Activated T-helper 17 cell treated with anti-CD3 and anti-CD28 coated beads, Interleukin-2, amount 50 U/mL, for 72 hours (primary cell): ENCODE measurements around the gene RSU1. TPM values are rescaled to one million over a fixed set of nuclear protein-coding genes. Genes with fewer than 3 reads are reported as not detected.
"Not testable (repeated sequence)": the region's sequence is repeated elsewhere in the genome, so short reads cannot be mapped to it uniquely, and the experiment has no call there.

Experiments used
- ATAC-seq: fragments of 150-1000 bp; cut with Tn5 transposase; replicated peaks from 2 replicates; pipeline ENCODE4 v1.10.0; 2021; ENCODE audit warnings: mild to moderate bottlenecking, moderate library complexity
- H3K27ac Mint-ChIP-seq: one replicate; pipeline ENCODE4 v1.8.0; 2022; ENCODE audit warnings: mixed read lengths
- H3K27me3 Mint-ChIP-seq: one replicate; pipeline ENCODE4 v1.8.0; 2022; ENCODE audit warnings: mixed read lengths
- H3K36me3 Mint-ChIP-seq: one replicate; pipeline ENCODE4 v1.8.0; 2022; ENCODE audit warnings: low read depth, mild to moderate bottlenecking, mixed read lengths
- H3K4me1 Mint-ChIP-seq: one replicate; pipeline ENCODE4 v1.8.0; 2022; ENCODE audit warnings: mixed read lengths
- H3K4me3 Mint-ChIP-seq: one replicate; pipeline ENCODE4 v1.8.0; 2022; ENCODE audit warnings: mild to moderate bottlenecking, mixed read lengths
- H3K9me3 Mint-ChIP-seq: one replicate; pipeline ENCODE4 v1.8.0; 2022; ENCODE audit warnings: mixed read lengths
- total RNA-seq, 2 donors: library from RNA; stranded (reverse); gene quantifications; one replicate each; pipeline ENCODE4 v1.2.3, GENCODE V29; 2022

The RSU1 gene
- total RNA-seq, 2 donors from 2014 or later, result 56.1 to 87.8 TPM

DNA sequence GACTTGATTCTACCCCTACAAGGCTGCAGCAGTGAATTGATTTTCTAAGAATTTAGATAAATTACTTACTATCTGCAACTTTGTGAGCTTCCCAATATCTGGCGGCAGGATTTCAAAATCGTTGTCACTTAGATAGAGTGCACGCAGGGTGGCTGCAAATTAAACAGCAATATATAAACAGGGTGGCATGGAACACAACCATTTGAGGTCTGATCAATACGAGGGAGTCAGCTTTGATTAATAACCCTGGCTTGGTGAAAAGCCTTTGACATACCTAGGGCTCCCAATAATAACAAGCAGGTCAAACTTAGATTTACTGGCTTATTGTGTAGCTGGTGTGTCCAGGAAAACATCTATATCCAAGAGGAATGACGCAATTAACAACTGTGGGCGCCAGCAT lies 64.4 kb downstream of the RSU1 start:
- H3K4me3 Mint-ChIP-seq, H3K9me3 Mint-ChIP-seq, H3K4me1 Mint-ChIP-seq, H3K27me3 Mint-ChIP-seq, ATAC-seq: not testable (repeated sequence)
- Mint-ChIP-seq H3K36me3 (peaks cover 87% of the 10 kb centered on the region), H3K27ac (peak overlapping the region; percentile 46)

DNA sequence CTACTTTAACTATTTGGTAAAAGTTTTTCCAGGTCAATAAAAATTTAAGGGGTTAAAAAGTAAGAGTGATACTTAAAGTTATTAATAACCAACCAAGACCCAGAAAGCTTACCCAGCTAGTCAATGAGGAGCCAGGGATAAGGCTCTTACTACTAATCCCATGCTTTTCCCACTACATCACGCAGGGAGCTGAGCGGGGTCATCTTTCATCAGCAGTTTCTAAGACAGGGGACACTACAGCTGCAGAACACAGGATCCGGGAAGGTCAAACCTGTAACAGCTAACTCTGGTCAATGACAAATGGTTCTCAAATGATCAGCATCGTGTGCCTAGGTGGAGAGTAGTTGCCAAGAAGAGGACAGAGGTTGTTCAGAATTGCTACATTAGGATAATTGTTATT lies 65.1 kb downstream of the RSU1 start:
- no peaks in the 10 kb centered on the region for H3K9me3 Mint-ChIP-seq
- H3K4me1 Mint-ChIP-seq, result peaks cover 6% of the 10 kb centered on the region
- H3K27ac Mint-ChIP-seq, result no peak overlapping the region
- no peak overlapping the region for H3K4me3 Mint-ChIP-seq
- no peak for ATAC-seq
- no peaks in the 10 kb centered on the region for H3K27me3 Mint-ChIP-seq
- H3K36me3 Mint-ChIP-seq, result peaks cover 80% of the 10 kb centered on the region

DNA sequence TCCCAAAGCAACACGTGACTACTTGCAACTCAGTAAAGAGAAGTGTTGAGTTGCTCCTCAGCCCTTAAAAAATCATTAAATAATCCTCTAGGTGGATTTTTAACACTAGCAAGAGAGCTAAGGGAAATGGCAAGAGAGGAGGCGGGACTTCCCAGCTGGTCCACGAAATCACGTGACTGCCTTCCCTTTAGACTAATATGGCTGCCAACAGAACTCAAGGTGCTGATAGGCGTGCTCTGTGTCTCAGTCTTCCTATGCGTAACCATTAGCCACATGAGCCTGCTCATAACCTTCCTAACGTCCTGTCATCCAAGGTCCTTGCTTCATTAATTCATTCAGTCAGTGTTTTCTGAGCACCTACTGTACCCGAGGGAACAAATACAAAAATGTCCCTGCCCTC lies 66.0 kb downstream of the RSU1 start:
- no peak for ATAC-seq
- Mint-ChIP-seq H3K27ac (no peak overlapping the region), H3K36me3 (peaks cover 74% of the 10 kb centered on the region), H3K27me3 (no peaks in the 10 kb centered on the region), H3K9me3 (no peaks in the 10 kb centered on the region), H3K4me3 (no peak overlapping the region), H3K4me1 (no peaks in the 10 kb centered on the region)

DNA sequence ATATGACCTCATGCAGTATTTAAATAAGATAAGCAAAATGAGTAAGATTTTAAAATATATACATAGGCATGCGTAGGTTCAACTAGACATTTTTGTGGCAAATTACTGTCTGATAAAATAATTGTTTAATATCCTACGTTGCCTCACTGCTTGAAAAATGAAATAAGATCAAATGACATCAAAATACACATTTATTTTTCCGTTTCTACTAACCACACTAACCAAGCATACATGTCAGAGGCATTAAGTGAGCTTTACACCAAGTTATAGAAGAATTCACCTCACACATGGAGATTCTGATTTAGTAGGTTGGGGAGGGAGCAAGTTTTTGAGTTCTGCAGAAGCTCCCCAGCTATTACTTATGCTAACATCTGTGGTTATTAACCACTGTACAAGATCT lies 66.8 kb downstream of the RSU1 start:
- Mint-ChIP-seq H3K27me3 (no peaks in the 10 kb centered on the region), H3K4me1 (no peaks in the 10 kb centered on the region)

DNA sequence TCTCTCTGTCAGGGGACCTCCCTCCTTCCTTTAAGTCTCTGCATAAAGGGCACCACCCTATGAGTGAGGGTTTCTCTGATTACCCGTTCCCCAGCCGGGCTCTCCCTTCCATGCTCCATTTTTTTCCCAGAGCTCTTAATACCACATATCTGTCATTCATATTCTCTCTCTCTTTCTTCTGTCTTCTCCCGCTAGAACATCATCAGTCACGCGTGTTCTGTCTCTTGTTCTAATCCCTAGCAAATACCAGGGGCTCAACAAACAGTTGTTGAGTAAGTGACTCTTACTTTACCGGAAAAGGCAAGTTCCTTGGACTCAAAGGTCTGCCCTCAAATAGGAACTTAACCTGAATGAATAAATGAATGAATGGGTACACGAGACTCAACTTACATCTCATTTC lies 68.5 kb downstream of the RSU1 start:
- Mint-ChIP-seq H3K4me1 (no peaks in the 10 kb centered on the region), H3K27me3 (no peaks in the 10 kb centered on the region), H3K27ac (peak overlapping the region; percentile 2), H3K4me3 (no peak overlapping the region), H3K36me3 (peaks cover 69% of the 10 kb centered on the region), H3K9me3 (no peaks in the 10 kb centered on the region)
- no peak for ATAC-seq

More for the DNA sequence above, 66.8 kb downstream of the RSU1 start:
- Mint-ChIP-seq H3K4me3 (no peak overlapping the region), H3K36me3 (peaks cover 67% of the 10 kb centered on the region), H3K27ac (no peak overlapping the region), H3K9me3 (no peaks in the 10 kb centered on the region)
- no peak for ATAC-seq

DNA sequence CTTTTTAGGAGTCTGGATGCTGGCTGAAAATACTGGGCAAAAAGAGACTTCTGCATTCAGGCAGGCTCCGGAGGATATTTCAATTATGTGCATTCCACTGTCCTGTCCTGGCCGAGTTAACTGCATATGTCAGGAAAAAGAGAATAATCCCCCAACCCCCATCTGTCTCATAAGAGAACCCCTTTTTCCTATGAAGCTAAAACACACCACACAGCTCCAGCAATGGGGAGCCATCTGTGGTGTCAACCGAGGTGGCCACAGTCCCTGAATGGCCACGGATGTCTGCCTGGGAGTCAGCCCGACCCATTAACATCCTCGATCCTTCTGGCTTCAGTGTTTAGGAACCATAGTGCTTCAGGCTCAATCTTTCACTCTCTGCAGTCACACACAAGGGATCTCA lies 70.4 kb downstream of the RSU1 start:
- no peak for ATAC-seq
- Mint-ChIP-seq H3K4me1 (no peaks in the 10 kb centered on the region), H3K4me3 (no peak overlapping the region), H3K27ac (no peak overlapping the region), H3K36me3 (peaks cover 57% of the 10 kb centered on the region), H3K27me3 (no peaks in the 10 kb centered on the region), H3K9me3 (no peaks in the 10 kb centered on the region)

DNA sequence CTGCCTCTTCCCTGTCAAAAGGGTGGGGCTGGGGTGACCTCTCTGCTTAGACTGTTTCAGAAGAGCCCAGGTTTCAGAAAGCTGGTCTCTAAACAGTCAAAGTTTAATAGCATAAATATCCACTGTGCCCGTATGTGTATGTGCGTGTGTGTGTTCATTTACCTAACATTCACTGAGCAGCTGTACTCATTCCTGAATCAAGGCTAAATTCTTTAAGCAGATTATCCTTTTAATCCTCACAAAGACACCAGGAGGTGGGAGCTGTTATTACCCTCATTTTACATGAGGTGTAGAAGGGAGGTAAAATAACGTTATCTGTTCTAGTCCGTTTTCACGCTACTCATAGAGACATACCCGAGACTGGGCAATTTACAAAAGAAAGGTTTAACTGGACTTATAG lies 72.2 kb downstream of the RSU1 start:
- Mint-ChIP-seq H3K27me3 (no peaks in the 10 kb centered on the region), H3K4me3 (no peak overlapping the region), H3K36me3 (peaks cover 54% of the 10 kb centered on the region), H3K27ac (peak overlapping the region; percentile 20), H3K4me1 (no peaks in the 10 kb centered on the region), H3K9me3 (no peaks in the 10 kb centered on the region)
- ATAC-seq, result no peak

DNA sequence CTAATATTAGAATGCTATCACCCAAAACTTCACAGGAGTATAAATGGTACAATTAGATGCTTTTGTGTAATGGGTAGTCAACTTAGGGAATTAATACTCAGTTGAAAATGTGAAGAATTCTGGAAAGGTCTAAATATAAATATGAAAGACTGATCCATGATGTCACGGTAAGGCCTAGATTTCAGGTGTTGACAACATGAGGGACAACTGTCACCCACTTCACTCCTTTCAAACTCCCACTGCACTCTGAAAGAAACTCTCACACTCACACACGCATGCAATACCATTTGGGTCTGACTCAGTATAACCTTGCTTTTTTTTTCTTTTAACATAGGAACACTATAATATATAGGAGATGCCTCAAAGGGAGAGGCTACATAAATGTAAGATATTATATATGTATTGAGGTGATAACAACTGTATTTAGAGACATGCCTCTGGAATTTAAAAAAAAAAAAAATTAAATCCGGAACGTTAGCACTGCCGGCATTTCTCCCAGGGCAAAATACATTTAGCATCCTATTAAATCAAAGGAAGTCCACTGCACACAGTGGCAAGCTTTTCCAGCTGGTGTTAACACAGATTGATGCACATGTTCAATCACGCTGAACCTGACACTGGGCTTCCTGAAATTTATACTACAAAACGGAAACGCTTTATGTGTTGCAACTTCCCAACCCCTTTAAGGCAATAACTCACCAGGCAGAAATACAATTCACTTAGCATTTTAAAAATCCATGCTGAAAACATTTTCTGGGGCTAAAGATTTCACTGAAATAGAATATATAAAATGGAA lies 74.9 kb downstream of the RSU1 start:
- H3K36me3 Mint-ChIP-seq, result peaks cover 65% of the 10 kb centered on the region
- no peaks in the 10 kb centered on the region for H3K27me3 Mint-ChIP-seq
- ATAC-seq, result no peak
- no peaks in the 10 kb centered on the region for H3K4me1 Mint-ChIP-seq
- H3K27ac Mint-ChIP-seq, result no peak overlapping the region
- no peak overlapping the region for H3K4me3 Mint-ChIP-seq
- peaks cover 1% of the 10 kb centered on the region for H3K9me3 Mint-ChIP-seq

DNA sequence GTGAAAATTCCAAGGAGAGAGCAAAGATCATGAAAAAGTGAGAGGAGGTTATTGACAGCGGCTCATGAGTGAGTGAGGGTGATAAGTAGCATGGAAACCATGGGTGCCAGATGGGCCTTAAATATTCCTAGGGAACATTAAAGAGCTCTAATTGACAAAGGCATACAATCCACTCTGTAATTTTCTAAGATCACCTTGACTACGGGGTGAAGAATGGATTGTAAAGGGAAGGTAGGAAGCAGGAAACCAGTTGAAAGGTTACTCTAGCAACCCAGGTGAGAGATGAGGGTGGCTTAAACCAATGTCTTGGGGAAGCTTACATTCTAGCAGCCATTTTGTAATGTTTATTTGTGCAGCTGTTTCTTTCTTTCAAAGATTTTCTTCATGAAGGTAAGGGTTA lies 75.7 kb downstream of the RSU1 start:
- ATAC-seq, result no peak
- no peak overlapping the region for H3K27ac Mint-ChIP-seq
- peaks cover 73% of the 10 kb centered on the region for H3K36me3 Mint-ChIP-seq
- no peaks in the 10 kb centered on the region for H3K4me1 Mint-ChIP-seq
- H3K27me3 Mint-ChIP-seq, result no peaks in the 10 kb centered on the region
- H3K4me3 Mint-ChIP-seq, result no peak overlapping the region
- peaks cover 6% of the 10 kb centered on the region for H3K9me3 Mint-ChIP-seq

DNA sequence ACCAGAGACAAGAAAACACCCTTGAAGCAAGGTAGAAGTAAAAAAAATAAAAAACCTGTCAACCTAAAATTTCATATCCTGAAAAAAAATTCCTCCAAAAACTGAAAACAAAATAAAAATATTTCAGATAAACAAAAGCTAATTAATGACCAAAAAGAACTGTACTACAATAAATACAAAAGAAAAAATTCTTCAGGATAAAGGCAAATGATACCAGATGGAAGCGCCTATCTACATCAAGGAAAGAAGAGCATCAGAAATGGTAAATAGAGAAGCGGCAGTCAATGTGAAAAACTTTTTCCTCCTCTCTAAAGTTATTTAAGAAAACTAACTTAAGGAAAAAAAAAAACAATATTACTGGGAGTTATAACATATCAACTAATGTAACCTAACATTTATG lies 79.8 kb downstream of the RSU1 start:
- no peak for ATAC-seq
- no peaks in the 10 kb centered on the region for H3K27me3 Mint-ChIP-seq
- H3K4me3 Mint-ChIP-seq, result no peak overlapping the region
- peaks cover 85% of the 10 kb centered on the region for H3K36me3 Mint-ChIP-seq
- H3K4me1 Mint-ChIP-seq, result peaks cover 10% of the 10 kb centered on the region
- peaks cover 6% of the 10 kb centered on the region for H3K9me3 Mint-ChIP-seq
- no peak overlapping the region for H3K27ac Mint-ChIP-seq

DNA sequence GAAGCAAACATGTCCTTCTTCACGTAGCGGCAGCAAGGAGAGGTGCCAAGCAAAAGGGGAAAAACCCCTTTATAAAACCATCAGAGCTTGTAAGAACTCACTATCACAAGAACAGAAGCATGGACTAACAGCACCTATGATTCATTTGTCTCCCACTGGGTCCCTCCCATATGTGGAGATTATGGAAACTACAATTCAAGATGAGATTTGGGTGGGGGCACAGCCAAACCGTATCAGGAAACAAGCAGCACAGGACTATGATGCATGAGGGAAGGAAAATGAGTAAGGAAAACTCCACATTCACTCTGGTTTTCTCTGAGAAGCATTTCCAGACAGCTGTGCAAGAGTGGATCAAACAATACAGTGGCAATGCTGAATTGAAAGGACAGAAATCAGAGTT lies 81.6 kb downstream of the RSU1 start:
- H3K27me3 Mint-ChIP-seq, result no peaks in the 10 kb centered on the region
- H3K27ac Mint-ChIP-seq, result peak overlapping the region; percentile 31
- peaks cover 6% of the 10 kb centered on the region for H3K9me3 Mint-ChIP-seq
- H3K36me3 Mint-ChIP-seq, result peaks cover 92% of the 10 kb centered on the region
- peak overlapping the region; percentile 25 for H3K4me3 Mint-ChIP-seq
- H3K4me1 Mint-ChIP-seq, result peaks cover 10% of the 10 kb centered on the region
- peak; percentile 46 for ATAC-seq

DNA sequence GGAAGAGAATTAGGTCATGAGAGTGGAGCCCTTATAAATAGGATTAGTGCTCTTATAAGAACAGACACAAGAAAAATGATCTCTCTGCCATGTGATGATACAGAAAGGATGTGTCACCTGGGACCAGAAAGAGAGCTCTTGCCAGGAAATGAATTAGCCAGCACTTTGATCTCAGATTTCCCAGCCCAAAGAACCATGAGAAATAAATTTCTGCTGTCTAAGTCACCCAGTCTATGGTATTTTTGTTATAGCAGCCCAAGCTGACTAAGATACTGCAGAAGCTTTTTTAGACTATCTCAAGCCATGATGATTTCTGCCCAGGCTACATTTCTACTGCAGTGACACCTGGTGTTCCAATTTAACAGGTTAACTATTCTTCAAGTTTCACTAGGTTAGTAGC lies 84.8 kb downstream of the RSU1 start:
- Mint-ChIP-seq H3K36me3 (peaks cover 88% of the 10 kb centered on the region), H3K27ac (no peak overlapping the region), H3K4me1 (peaks cover 20% of the 10 kb centered on the region), H3K9me3 (peaks cover 5% of the 10 kb centered on the region), H3K27me3 (no peaks in the 10 kb centered on the region), H3K4me3 (no peak overlapping the region)
- peak; percentile 75 for ATAC-seq

DNA sequence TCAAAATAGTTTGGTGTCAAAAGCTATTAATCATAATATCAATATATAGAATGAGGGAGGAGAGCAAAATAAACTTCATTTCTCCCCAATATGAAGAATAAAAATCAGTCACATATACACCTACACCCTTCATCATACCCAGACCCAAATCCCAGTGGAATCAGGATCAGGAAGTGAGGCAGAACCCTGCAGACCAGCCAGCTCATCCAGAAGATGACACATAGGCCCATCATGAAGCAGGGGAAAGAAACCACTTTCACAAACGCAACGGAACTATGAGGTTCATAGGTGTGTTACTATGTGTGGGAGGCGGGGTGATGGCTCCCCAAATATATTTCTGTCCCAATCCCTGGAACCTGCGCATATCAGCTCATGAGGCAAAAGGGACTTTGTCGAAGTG lies 89.0 kb downstream of the RSU1 start:
- Mint-ChIP-seq H3K9me3 (no peaks in the 10 kb centered on the region), H3K4me1 (peaks cover 14% of the 10 kb centered on the region), H3K27me3 (no peaks in the 10 kb centered on the region), H3K27ac (no peak overlapping the region), H3K36me3 (peaks cover 67% of the 10 kb centered on the region), H3K4me3 (no peak overlapping the region)
- ATAC-seq, result no peak

DNA sequence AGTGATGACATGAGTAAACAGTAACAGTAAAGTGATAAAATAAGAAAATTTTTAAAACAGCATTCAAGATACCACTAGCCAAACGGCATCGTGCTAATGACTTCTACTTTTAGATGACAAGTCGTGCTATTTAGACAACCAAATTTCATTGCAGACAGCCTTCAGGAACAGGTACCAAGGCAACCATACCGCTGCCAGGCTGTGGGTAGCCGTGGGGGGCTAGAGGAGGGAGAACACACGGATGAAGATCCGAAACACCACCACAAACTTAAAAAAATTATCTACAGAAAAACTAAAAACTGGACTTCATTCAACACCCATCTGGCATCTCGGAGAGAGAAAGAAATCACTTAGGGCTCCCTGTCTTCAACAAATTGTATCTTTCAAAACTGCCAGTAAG lies 89.6 kb downstream of the RSU1 start:
- H3K27me3 Mint-ChIP-seq, result no peaks in the 10 kb centered on the region
- H3K4me1 Mint-ChIP-seq, result peaks cover 14% of the 10 kb centered on the region
- H3K27ac Mint-ChIP-seq, result no peak overlapping the region
- no peaks in the 10 kb centered on the region for H3K9me3 Mint-ChIP-seq
- peaks cover 67% of the 10 kb centered on the region for H3K36me3 Mint-ChIP-seq
- ATAC-seq, result no peak
- H3K4me3 Mint-ChIP-seq, result no peak overlapping the region

DNA sequence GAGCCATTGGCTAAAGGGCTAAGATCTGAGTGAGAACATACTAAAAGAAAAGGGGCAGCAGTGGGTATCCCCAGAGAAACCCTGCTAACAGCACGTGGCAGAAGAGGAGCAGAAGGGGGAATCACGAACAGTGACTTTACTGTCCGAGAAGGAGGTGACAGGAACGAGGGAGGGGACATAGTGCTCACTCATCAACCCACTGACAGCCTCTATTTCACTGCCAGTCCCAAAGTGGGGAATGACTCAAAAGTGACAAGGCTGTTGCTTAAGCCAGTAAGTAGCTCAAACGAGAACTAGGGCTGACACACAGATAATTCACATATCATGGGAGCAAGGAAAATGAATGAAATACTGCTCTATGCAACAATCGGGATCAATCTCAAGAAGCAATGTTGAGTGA lies 92.7 kb downstream of the RSU1 start:
- Mint-ChIP-seq H3K36me3 (peaks cover 66% of the 10 kb centered on the region), H3K4me1 (peaks cover 9% of the 10 kb centered on the region), H3K27ac (no peak overlapping the region), H3K27me3 (no peaks in the 10 kb centered on the region), H3K9me3 (no peaks in the 10 kb centered on the region), H3K4me3 (no peak overlapping the region)
- ATAC-seq, result no peak

DNA sequence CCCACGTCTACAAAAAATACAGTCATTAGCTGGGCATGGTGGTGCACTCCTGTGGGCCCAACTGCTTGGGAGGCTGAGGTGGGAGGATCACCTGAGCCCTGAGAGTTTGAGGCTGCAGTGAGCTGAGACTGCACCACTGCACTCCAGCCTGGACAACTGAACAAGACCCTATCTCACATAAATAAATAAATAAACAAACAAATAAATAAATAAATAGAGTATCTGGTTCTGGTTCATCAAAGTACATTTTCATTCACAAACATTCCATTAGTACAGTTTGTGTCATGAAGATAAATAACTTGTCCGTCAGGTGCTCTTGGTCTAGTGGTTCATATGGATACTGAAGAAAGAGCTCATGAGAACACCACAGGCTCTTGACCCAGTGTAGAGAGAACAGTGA lies 96.4 kb downstream of the RSU1 start:
- Mint-ChIP-seq H3K27ac (no peak overlapping the region), H3K27me3 (no peaks in the 10 kb centered on the region), H3K4me1 (peaks cover 4% of the 10 kb centered on the region), H3K4me3 (no peak overlapping the region), H3K9me3 (no peaks in the 10 kb centered on the region), H3K36me3 (peaks cover 51% of the 10 kb centered on the region)
- ATAC-seq, result no peak
